Measurements from ENCODE around the gene TLCD5.
A peak's percentile ranks its signal among the peaks of the same experiment; 100 is the strongest.

Gene TLCD5

DNA sequence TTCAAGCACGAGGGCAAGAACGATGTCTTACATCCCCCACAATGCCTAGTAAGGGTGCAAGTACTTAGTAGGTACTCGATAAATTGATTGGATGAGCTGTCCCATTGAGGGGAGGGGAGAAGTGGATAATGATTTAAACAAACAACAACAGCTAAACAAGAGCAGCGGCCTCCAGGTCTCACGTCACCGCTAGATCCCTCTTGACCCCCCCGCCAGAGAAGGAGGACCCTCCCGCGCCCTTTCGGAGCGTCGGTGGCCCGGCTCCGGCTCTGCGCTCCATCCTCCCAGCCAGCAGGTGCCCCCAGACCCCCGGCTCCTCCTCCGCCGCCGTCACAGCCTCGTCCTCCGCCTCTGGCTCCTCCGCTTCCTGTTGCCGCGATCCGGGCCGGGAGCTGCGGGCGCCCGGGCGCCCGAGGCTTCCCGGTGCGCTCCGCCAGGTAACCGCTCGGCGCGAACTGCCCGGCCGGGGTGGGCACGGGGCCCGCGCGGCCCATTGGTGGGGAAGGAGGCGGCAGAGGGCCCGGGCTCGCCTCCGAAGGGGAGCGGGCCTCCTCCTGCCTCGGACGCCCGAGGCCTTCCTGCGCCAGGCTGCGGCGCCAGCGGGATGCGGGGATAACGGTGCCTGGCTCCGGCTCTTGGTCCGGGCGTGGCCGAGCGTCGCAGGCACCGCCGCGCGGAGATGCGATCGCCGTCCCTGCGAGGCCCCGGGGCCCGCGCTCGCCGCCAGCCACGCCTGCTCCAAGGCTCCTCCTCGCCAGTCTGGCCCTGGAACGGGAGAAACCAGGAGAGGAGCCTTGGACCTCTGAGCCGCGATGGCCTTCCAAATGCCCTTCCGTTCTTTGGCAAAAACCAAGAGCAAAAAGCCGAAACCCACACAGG, at the start of gene TLCD5:
Gene TLCD5, plus strand, starts transcription at position 368 of the 879 bp plus-strand sequence. CDS start 2,143 bp downstream, outside the sequence.
- TF ChIP-seq, protein P1, sequence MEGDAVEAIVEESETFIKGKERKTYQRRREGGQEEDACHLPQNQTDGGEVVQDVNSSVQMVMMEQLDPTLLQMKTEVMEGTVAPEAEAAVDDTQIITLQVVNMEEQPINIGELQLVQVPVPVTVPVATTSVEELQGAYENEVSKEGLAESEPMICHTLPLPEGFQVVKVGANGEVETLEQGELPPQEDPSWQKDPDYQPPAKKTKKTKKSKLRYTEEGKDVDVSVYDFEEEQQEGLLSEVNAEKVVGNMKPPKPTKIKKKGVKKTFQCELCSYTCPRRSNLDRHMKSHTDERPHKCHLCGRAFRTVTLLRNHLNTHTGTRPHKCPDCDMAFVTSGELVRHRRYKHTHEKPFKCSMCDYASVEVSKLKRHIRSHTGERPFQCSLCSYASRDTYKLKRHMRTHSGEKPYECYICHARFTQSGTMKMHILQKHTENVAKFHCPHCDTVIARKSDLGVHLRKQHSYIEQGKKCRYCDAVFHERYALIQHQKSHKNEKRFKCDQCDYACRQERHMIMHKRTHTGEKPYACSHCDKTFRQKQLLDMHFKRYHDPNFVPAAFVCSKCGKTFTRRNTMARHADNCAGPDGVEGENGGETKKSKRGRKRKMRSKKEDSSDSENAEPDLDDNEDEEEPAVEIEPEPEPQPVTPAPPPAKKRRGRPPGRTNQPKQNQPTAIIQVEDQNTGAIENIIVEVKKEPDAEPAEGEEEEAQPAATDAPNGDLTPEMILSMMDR (IDR thresholded peaks at IDR 0.05; ENCODE audit: low read depth, low read length, missing control alignments), result no peak
- DNase-seq (ENCODE audit: extremely low read depth, low read depth), result no peak
- peak within 1 kb of the TSS; percentile 65 for H3K4me3 ChIP-seq (replicated peaks; ENCODE audit: low read depth, low read length)

DNA sequence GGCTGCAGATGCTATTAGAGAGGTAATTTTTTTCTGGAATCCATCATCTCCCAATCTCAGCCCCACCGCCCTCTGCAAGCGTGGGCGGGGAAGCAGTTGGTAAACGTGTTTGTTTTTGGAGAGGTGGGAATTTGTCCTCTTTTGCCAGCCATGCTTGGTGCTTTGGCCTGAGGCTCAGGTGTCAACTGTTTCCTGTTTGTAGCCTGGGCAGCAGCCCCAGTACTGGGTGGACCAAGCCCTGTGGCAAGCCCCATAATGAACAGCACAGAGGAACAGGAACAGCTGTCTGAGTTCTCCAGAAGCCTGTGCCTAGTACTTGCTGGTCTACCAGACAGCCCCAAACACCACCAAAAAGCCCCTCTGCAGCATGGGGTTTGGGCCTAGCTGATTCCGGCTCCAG, 45.6 kb upstream of the TLCD5 start:
- no peak overlapping the region for H3K4me3 ChIP-seq (replicated peaks; ENCODE audit: low read depth, low read length)
- TF ChIP-seq, protein P1 (IDR thresholded peaks at IDR 0.05; ENCODE audit: low read depth, low read length, missing control alignments), result no peak
- DNase-seq (ENCODE audit: extremely low read depth, low read depth), result no peak

DNA sequence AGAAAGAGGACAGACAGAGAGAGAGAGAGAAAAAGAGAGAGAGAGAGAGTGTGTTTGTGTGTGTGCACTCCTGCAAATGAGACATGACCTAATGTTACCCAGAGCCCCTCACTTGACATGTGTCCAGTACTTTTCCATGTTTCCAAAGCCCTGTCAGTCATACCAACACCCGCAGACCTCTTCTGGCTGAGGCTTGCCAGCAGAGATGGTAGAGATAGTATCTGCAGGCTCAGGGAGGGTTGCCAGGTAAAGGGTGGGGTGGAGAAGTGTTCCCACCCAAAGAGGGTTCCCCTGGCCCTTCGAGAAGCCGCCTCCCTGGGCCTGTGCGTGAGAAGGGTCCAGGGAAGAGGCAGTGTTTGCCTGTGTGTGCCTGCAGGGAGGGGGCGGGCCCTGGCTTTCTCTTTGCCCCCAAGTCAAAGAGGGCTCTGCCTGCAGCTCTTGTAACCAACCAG, 44.5 kb upstream of the TLCD5 start:
- DNase-seq (ENCODE audit: extremely low read depth, low read depth), result no peak
- no peak overlapping the region for H3K4me3 ChIP-seq (replicated peaks; ENCODE audit: low read depth, low read length)
- TF ChIP-seq, protein P1 (IDR thresholded peaks at IDR 0.05; ENCODE audit: low read depth, low read length, missing control alignments), result no peak

DNA sequence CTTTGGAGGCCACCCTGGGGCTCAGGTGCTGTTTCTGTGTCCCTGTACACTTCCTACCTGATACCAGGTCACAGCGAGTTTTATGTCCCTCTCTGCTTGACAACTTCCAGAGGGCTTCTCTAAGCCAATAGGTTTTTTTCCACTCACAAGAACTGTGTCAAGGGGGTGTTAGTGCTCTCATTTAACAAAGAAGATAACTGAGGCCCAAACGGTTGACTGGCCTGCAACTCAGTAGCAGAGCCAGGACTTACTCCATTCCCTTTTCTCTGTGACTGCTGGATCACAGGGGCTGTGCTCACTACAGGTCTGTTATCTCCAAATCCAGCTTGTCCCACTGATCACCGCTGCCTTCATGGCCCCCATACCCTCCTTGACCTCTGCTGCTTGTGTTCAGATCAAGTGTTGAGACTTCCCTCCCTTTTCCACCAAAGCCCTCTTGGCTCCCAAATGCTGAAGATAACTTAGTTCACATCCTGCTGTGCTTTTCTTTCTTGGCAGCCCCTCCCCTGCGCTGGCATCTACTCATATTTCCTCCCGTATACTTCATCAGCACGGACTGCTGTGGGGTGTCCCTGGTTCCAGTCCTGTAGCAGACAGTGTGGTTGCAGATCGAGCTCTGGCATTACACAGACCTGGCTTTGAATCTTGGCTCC, 43.8 kb upstream of the TLCD5 start:
- H3K4me3 ChIP-seq (replicated peaks; ENCODE audit: low read depth, low read length), result no peak overlapping the region
- TF ChIP-seq, protein P1 (IDR thresholded peaks at IDR 0.05; ENCODE audit: low read depth, low read length, missing control alignments), result no peak
- DNase-seq (ENCODE audit: extremely low read depth, low read depth), result no peak

DNA sequence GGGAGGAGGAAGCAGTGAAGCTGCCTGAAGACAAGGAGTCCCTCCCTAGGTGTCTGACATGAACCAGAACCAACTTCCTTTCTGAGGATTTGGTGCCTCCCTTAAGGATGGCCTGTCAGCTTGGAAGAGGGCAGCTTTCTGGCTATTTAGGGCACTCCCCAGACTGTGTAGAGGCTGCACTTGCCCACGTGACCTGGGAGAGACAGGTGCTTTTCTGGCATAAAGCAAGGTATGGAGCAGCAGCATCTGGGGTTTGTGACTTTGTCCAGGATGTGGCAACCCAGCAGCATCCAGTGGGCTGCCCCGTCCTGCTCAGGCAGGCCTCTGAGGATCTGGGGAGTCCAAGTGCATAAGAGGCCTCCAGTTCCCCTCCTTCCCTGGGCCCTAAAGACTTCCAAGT, 42.0 kb upstream of the TLCD5 start:
- DNase-seq (ENCODE audit: extremely low read depth, low read depth), result no peak
- TF ChIP-seq, protein P1 (IDR thresholded peaks at IDR 0.05; ENCODE audit: low read depth, low read length, missing control alignments), result no peak
- no peak overlapping the region for H3K4me3 ChIP-seq (replicated peaks; ENCODE audit: low read depth, low read length)

DNA sequence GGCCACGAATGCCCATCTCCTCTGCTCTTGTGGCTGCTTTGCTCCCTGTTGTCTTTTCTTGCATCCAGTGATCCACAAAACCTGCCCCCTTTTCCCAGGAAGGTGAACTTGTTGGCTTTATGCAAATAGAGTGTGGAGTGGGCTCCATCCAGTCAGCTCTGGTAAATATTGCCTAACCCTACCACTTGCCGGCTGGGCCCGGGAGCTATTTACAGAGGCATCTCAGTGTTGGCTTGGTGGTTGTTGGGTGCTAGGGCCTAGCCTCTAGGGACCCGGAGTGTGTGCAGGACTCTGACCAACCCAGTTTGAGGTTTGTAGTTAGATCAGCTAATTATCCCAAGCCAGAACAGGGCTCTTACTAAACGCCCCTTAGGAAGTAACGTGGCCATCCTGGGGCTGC, 40.8 kb upstream of the TLCD5 start:
- H3K4me3 ChIP-seq (replicated peaks; ENCODE audit: low read depth, low read length), result no peak overlapping the region
- no peak for DNase-seq (ENCODE audit: extremely low read depth, low read depth)
- TF ChIP-seq, protein P1 (IDR thresholded peaks at IDR 0.05; ENCODE audit: low read depth, low read length, missing control alignments), result no peak
